Activated B cell treated with CpG ODN at 0.5 μM for 24 hours (primary cell): Measurements from ENCODE around the gene SCO2. TPM values are rescaled to one million over a fixed set of nuclear protein-coding genes. Genes with fewer than 3 reads are reported as not detected.

Source experiments
- ATAC-seq: fragments of 200-7000 bp; cut with Tn5 transposase; one replicate; pipeline ENCODE4 v1.10.0; 2021; ENCODE audit warnings: low read depth, mild to moderate bottlenecking, moderate library complexity
- CTCF ChIA-PET: fragments of 350-600 bp; sonication (Branson Sonifier 250); formaldehyde crosslinking; loops from one replicate; lab custom pipeline; 2021; ENCODE audit warnings: antibody characterized with exemption; lab: Charles Lee
- POLR2A ChIA-PET: fragments of 350-600 bp; sonication (Branson Sonifier 250); formaldehyde crosslinking; loops from one replicate; lab custom pipeline; 2021; ENCODE audit warnings: antibody characterized with exemption; lab: Charles Lee
- DNase-seq: peaks from one replicate; pipeline ENCODE4 v3.0.0; 2022
- H3K27ac Mint-ChIP-seq: one replicate; pipeline ENCODE4 v1.8.0; 2020; ENCODE audit warnings: mixed read lengths
- H3K27me3 Mint-ChIP-seq: one replicate; pipeline ENCODE4 v1.8.0; 2021; ENCODE audit warnings: mixed read lengths
- H3K36me3 Mint-ChIP-seq: one replicate; pipeline ENCODE4 v1.8.0; 2021; ENCODE audit warnings: low read depth, mixed read lengths
- H3K4me1 Mint-ChIP-seq: one replicate; pipeline ENCODE4 v1.8.0; 2021; ENCODE audit warnings: mixed read lengths
- H3K4me3 Mint-ChIP-seq: one replicate; pipeline ENCODE4 v1.8.0; 2020; ENCODE audit warnings: mild to moderate bottlenecking, mixed read lengths
- H3K9me3 Mint-ChIP-seq: one replicate; pipeline ENCODE4 v1.8.0; 2020; ENCODE audit warnings: mixed read lengths
- intact Hi-C: fragments of 100-400 bp; cut with micrococcal nuclease; formaldehyde crosslinking; loops from one replicate; pipeline ENCODE4 v1.15.1; 2024
- total RNA-seq: library from RNA; stranded (reverse); gene quantifications from 2 replicates; pipeline ENCODE4 v1.2.3, GENCODE V29; 2022
- TF ChIP-seq, protein P1 (sequence below): fragments of 200-600 bp; IDR thresholded peaks from one replicate; pipeline ENCODE4 v1.8.0; 2022; ENCODE audit warnings: antibody characterized with exemption, mild to moderate bottlenecking

The SCO2 gene
- total RNA-seq, 1 donor from 2014 or later: 7.1 TPM

DNA sequence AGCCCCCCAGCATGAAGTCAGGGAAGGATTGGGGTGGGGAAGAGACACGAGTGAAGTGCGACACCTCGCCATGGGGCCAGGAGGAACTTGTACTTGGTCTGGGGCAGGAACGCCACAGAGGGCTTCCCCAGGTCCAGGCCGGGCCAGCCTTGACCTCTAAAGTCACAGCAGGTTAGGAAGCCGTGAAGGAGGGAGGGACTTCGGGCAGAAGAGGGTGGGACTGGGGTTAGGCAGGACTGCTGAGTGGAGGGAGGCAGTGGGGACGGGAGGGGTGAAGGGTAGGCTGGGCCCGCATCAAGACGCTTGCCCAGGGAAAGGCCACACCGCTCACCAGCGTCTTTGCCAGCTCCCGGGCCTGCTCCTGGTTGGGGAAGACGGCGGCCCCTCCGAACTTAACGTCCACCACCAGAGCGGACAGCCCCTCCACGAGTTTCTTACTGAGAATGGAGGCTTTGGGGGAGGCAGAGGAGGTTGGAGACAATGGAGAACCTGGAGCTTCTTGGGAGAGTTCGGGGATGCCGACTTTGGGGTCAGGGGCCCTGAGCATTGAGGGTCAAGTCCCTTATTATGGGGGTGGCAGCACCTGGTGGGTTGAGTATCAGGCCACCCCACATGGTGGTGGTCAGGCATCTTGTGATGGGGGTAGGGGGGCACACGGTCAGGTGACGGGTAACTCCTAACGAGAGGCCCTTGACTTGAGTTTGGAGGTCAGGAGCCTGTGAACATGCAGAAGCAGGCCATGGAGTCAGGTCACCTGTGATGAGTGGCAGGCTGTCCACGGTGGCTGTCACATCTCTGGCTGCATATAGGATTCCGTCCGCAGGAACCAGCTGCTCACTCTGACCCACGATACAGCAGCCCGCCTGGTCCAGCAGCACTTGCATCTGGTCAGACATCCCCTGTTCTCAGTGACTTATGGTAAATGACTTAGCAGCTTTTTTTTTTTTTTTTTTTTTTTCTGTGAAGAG is 1.7 kb upstream of the SCO2 start:
- Mint-ChIP-seq H3K27me3 (no peaks in the 10 kb centered on the region), H3K36me3 (peaks cover 31% of the 10 kb centered on the region), H3K9me3 (no peaks in the 10 kb centered on the region), H3K27ac (peak overlapping the region; percentile 90), H3K4me3 (peak overlapping the region; percentile 84), H3K4me1 (peaks cover 33% of the 10 kb centered on the region)
- intact Hi-C loops: loop anchor here (1.0 to 5.0 kb wide), 4 partner anchors 17 to 600 kb away; partner anchors contain the start of gene SYCE3
- no peak for DNase-seq
- TF ChIP-seq, protein P1, sequence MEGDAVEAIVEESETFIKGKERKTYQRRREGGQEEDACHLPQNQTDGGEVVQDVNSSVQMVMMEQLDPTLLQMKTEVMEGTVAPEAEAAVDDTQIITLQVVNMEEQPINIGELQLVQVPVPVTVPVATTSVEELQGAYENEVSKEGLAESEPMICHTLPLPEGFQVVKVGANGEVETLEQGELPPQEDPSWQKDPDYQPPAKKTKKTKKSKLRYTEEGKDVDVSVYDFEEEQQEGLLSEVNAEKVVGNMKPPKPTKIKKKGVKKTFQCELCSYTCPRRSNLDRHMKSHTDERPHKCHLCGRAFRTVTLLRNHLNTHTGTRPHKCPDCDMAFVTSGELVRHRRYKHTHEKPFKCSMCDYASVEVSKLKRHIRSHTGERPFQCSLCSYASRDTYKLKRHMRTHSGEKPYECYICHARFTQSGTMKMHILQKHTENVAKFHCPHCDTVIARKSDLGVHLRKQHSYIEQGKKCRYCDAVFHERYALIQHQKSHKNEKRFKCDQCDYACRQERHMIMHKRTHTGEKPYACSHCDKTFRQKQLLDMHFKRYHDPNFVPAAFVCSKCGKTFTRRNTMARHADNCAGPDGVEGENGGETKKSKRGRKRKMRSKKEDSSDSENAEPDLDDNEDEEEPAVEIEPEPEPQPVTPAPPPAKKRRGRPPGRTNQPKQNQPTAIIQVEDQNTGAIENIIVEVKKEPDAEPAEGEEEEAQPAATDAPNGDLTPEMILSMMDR: no peak
- peak; percentile 6 for ATAC-seq
- POLR2A ChIA-PET: interaction anchor here (0.6 to 13.6 kb wide), 14 partner anchors 7 to 737 kb away, joined by 3 to 946 read pairs (median 26); partner anchors contain the start of genes CHKB, KLHDC7B, LMF2 and NCAPH2
- CTCF ChIA-PET: interaction anchor here (0.6 to 1.1 kb wide), 6 partner anchors 11 to 37 kb away, joined by 3 to 5 read pairs (median 3); partner anchors contain the start of genes LMF2, NCAPH2 and SYCE3

DNA sequence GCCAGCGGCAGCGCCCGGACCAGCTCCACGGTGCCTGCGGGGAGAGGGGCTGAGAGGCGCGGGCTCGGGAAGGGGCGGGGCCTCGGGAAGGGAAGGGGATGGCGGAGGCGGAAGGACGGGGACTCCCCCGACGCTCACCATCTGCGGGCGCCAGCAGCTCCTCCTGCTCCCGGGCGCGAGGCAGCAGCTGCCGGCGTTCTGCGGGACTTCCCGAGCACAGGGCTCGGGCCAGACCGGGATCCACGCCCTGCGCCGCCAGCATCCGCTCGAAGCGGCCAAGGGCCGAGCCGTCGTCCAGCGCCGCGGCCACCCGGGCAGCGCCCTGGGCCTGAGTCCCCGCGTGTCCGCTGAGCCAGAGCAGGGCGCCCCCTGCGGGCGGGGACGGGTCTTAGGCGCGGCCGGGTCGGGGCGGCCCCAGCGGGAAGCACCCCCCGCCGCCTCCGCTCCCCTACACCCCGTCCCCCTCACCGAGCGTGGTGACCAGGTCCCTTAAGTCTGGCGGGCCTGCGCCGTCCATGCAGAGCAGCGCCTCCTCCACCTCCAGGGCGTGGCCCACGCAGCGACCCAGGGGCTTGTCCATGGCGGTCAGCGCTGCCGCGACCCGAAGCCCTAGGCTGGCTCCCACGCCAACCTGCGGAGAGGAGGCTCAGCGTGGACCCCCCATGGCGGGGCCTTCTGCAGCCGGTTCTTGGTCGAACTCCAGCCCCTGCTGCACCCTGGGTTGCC is 873 bp upstream of the SCO2 start:
- peak; percentile 88 for DNase-seq
- Mint-ChIP-seq H3K4me1 (peaks cover 33% of the 10 kb centered on the region), H3K36me3 (peaks cover 35% of the 10 kb centered on the region), H3K4me3 (peak overlapping the region; percentile 84), H3K27me3 (no peaks in the 10 kb centered on the region), H3K9me3 (no peaks in the 10 kb centered on the region), H3K27ac (peak overlapping the region; percentile 90)
- peak; percentile 28 for ATAC-seq
- ChIA-PET CTCF (interaction anchor here (0.6 to 2.1 kb wide), 38 partner anchors 8 to 601 kb away, joined by 3 to 46 read pairs (median 5); partner anchors contain the start of genes CHKB, CPT1B, HDAC10 and KLHDC7B), POLR2A (interaction anchor here (0.6 to 13.6 kb wide), 33 partner anchors 8 to 602 kb away, joined by 3 to 946 read pairs (median 5); partner anchors contain the start of genes ADM2, ARSA, CHKB and HDAC10)
- TF ChIP-seq, protein P1: no peak
- intact Hi-C loops: loop anchor here (1.0 to 5.0 kb wide), 4 partner anchors 18 to 599 kb away; partner anchors contain the start of gene SYCE3

DNA sequence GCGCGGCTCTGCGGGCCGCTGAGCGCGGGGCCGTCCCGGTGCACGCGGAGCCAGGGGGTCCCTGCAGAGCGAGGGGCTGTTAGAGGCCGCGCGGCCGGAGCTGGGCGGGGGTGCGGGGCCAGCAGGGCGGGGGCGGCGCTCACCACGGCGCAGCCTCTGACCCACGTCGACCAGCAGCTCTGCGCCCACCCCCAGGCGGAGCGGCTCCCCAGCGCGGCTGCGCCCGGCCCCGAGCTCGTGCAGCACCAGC is 385 bp upstream of the SCO2 start:
- DNase-seq: no peak
- POLR2A ChIA-PET: interaction anchor here (0.6 to 13.6 kb wide), 37 partner anchors 9 to 601 kb away, joined by 3 to 946 read pairs (median 5); partner anchors contain the start of genes ADM2, ARSA, CHKB and HDAC10
- intact Hi-C loops: loop anchor here (1.0 to 5.0 kb wide), 10 partner anchors 17 to 598 kb away; partner anchors contain the start of genes CHKB, NCAPH2, SBF1 and SYCE3

DNA sequence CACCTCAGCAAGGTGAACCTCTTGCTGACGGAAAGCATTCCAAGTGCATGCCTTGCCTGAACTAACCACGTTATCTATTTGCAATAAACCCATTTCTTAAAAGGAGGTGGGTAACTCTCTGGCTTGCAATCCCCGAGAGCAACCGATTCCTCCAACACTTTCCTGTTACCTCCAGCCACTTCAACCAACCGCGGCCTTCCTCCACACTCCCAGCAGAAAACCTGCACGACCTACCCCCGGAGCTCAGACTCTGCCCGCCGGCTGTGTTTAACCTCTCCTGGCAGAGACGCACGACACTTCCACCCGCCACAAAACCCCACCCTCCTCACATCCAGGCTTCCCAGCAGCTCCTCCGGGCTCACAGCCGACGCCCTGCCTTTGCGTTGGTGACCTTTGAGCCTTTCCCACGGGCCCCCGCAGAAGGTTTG is 708 bp downstream of the SCO2 start:
- POLR2A ChIA-PET: interaction anchor here (1.0 to 13.6 kb wide), 16 partner anchors 10 to 337 kb away, joined by 3 to 946 read pairs (median 16); partner anchors contain the start of genes CHKB, KLHDC7B, LMF2 and NCAPH2
- intact Hi-C loops: loop anchor here (1.0 to 5.0 kb wide), 7 partner anchors 16 to 597 kb away; partner anchors contain the start of genes CHKB, NCAPH2, SBF1 and TUBGCP6
- Mint-ChIP-seq H3K27me3 (no peaks in the 10 kb centered on the region), H3K36me3 (peaks cover 41% of the 10 kb centered on the region), H3K4me3 (peak overlapping the region; percentile 81), H3K4me1 (peaks cover 33% of the 10 kb centered on the region), H3K27ac (peak overlapping the region; percentile 75), H3K9me3 (no peaks in the 10 kb centered on the region)
- CTCF ChIA-PET: interaction anchor here (1.2 to 2.1 kb wide), 9 partner anchors 16 to 283 kb away, joined by 4 to 40 read pairs (median 13); partner anchors contain the start of genes HDAC10, LMF2, NCAPH2 and SYCE3
- TF ChIP-seq, protein P1: no peak
- DNase-seq (no peak), ATAC-seq (no peak)

More for the DNA sequence above, 385 bp upstream of the SCO2 start:
- Mint-ChIP-seq H3K36me3 (peaks cover 38% of the 10 kb centered on the region), H3K4me1 (peaks cover 33% of the 10 kb centered on the region), H3K27me3 (no peaks in the 10 kb centered on the region), H3K4me3 (peak overlapping the region; percentile 81), H3K27ac (peak overlapping the region; percentile 59), H3K9me3 (no peaks in the 10 kb centered on the region)
- CTCF ChIA-PET: interaction anchor here (0.7 to 2.1 kb wide), 36 partner anchors 9 to 600 kb away, joined by 3 to 46 read pairs (median 6); partner anchors contain the start of genes CHKB, CPT1B, HDAC10 and KLHDC7B
- no peak for ATAC-seq
- TF ChIP-seq, protein P1: no peak
